NCI-H2171 (cell line): ENCODE results near the gene CCDC60.
"Not testable (repeated sequence)": the region's sequence is repeated elsewhere in the genome, so short reads cannot be mapped to it uniquely, and the experiment has no call there.

ENCODE experiments used
- DNase-seq: peaks from one replicate; lab custom pipeline; 2025; lab: John Stamatoyannopoulos, UW

The CCDC60 gene

GRCh38 chr12:119338593-119339363 is 4.2 kb downstream of the CCDC60 start:
- peak; percentile 27 for DNase-seq

DNA sequence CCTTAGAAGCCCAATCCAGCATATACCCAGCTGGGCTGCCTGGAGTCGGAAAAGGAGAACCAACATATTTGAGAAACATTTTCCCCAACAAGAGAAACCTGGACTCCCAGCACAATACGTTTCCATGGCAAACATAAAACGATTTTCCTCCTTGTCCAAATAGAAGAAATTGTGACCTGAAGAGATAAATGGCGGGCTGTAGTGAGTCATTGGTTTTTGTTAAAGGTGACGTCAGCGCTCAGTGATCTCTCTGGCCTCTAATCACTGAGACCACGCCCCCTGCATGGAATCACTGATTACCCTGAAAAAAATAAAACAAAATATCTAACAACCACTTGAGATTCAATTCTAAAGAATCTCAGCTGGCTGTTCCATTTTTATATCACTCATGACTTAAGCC is 6.0 kb downstream of the CCDC60 start:
- no peak for DNase-seq

- DNase-seq, result no peak
Observed at GRCh38 chr12:119341020-119341419, 6.5 kb downstream of the CCDC60 start.

- DNase-seq, result no peak
Observed at GRCh38 chr12:119341988-119342387, 7.5 kb downstream of the CCDC60 start.

DNA sequence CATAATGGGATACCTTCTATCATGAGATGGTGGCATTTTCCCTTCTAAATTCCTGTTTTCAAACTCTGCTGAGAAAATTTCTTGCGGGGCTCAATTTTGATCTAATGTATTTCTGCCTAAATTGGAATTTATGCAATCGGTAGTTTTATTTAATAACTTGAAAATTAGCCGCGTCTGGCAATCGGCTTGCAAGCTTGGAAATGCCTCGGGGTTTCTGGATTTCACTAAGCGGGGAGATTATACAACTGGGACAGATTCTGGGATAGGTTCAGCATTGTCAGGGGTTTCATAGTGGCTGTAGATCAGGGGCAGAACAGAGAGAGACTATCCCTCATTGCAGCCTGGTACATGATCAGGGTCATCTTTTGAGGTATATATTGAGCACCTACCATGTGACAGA is 8.6 kb downstream of the CCDC60 start:
- DNase-seq, result no peak

DNA sequence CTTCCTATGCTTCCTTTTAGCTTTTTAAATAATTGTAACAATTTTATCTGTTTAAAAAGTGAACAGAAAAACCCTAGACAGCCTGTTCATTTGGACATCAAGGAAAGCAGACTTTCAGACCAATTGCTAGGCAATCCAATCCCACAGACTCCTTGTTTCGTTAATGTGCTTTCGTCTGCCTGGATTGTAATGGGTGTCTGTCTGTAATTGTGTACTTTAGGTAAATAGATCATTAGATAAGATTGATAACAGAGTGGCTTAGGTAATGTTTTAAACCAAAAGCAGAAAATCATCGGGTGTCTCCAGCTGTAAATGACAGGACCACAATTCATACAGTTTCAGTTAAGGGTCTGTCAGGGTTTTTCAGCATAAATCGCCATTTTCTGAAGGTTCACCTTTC is 19.6 kb downstream of the CCDC60 start:
- DNase-seq, result no peak

GRCh38 chr12:119360366-119360765 is 25.8 kb downstream of the CCDC60 start:
- not testable (repeated sequence) for DNase-seq

DNA sequence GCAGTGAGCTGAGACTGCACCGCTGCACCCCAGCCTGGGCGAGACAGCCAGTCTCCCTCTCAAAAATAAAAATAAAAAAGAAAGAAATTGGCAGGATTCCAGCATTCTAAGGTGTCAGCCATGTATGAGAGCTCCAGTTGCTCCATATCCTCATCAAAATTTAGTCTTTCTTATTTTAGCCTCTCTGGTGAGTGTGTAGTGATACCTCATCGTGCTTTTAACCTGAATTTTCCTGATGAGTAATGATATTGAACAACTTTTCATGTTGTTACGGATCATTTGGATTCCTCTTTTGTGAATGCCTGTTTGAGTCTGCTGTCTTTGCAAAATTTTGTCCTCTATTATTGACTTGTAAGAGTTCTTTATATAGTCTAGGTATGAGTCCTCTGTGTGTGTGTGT is 28.5 kb downstream of the CCDC60 start:
- DNase-seq, result no peak

- no peak for DNase-seq
Observed at GRCh38 chr12:119363490-119363889, 29.0 kb downstream of the CCDC60 start.

GRCh38 chr12:119365451-119365850 is 30.9 kb downstream of the CCDC60 start:
- DNase-seq, result no peak

GRCh38 chr12:119366007-119366406 is 31.5 kb downstream of the CCDC60 start:
- no peak for DNase-seq

GRCh38 chr12:119369161-119369560 is 34.6 kb downstream of the CCDC60 start:
- no peak for DNase-seq

DNA sequence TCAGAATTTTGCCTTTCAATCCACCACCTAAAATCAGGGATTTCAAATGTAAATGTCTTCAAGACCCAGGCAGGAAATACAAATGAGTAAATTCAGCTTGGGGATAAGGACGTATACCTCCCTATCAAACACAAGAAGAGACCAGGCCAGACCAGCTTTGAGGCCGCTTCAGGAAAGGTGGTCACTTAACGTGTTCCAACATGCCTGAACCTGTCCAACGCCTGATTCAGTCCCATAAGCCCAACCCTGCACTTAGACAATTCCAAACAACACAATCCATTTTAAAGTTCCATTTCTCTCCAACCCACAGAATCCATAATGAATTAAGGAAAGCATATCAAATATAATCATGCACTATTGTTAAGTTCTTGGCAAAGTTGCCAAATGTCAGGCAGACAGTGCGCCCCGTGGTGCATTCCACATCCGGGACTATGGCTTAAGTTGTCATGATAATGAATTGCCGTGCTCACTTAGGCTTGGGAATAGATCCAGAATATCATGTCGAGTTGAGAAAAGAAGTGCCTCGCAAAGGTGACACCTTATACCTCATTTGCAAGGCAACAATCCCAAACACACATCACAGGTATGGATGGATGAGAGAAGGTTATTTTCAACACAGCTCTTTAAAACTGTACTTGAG is 35.5 kb downstream of the CCDC60 start:
- DNase-seq, result no peak

DNA sequence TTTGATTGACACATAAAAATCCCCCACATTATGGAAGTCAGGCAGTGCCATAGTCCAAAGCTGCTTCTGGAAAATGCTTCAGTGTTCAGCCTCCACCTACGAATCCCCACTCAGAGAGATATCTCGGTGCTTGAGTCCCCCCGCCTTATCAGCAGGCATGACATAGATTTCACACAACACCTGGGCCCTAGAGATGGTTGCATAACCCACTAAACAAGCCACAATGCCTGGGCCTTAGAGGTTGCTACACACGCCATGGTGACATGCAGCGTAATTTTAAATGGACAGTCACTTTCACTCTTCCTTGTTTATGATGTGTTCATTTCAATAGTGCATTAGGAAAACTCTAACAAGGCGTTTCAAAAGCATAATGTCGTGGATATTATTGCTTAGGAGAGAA is 38.0 kb downstream of the CCDC60 start:
- DNase-seq, result no peak

DNA sequence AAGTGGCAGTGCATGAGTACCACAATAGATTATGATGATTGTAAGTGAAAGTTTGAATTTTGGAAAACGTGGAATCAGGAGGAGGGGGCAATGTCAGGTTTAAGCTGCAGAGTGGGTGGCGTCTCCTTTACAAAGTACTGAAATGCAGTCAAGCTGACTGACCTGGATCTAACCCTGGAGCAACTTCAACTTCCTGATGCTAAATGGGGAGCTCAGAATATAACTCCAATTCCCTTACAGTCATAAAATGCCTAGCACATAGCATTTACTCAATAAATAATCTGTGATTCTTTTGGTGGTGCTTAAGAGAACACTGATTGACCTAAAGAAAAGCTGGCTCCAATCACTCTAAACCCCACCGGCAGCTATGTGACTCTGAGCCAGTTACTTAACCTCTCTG is 38.5 kb downstream of the CCDC60 start:
- DNase-seq, result no peak

GRCh38 chr12:119373666-119374065 is 39.1 kb downstream of the CCDC60 start:
- DNase-seq, result no peak

GRCh38 chr12:119374635-119375034 is 40.1 kb downstream of the CCDC60 start:
- DNase-seq, result no peak

DNA sequence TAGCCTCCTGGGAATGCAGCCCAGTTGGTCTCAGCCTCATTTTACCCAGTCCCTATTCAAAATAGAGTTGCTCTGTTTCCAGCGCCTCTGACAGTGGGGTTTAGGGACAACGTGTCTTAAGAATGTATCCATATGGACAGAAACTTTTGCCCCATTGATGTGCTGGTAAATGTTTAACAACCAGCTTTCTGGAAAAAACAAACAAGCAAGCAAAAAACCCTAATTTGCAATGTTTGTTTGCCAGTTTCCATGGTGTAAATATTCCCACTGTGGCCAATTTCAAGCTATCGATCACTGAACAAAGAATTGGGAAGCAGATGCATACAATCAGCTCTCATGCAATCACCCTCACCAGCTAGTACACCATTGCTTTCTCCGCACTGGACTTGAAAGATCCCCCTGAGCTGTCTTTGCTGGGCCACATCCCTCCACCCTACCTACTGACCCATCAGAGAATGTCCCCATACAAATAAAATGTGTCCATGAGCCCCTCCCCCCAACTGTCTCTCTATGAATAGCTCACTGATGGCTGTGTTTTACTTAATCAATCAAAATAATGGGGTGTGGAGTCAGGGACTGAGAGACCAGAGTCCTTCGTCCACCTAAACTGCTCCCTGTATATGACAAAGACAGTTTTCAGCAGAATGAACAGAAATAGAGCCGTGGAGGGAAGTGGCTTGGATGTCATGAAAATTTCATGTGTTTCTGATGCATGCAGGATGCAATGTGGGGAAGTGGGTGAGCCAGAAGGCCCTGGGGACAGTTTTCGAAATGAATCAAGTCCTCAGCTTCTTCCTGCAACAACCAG is 40.8 kb downstream of the CCDC60 start:
- DNase-seq, result no peak

DNA sequence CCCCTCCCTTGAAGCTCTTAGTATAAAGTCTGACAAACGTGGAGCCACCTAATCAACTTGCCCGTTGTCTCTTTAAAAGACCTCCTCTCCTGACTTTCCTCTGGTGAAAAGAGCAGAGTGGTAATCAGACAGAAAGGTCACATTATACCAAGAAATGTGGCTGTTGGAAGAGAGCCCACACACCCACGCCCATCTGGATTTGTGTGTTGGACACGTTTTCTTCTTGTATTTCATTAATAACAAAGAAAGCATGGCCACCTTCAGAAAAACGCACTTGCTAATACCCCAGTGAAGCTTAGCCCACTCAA is 41.3 kb downstream of the CCDC60 start:
- no peak for DNase-seq

- DNase-seq, result no peak
Observed at GRCh38 chr12:119378903-119379302, 44.4 kb downstream of the CCDC60 start.

DNA sequence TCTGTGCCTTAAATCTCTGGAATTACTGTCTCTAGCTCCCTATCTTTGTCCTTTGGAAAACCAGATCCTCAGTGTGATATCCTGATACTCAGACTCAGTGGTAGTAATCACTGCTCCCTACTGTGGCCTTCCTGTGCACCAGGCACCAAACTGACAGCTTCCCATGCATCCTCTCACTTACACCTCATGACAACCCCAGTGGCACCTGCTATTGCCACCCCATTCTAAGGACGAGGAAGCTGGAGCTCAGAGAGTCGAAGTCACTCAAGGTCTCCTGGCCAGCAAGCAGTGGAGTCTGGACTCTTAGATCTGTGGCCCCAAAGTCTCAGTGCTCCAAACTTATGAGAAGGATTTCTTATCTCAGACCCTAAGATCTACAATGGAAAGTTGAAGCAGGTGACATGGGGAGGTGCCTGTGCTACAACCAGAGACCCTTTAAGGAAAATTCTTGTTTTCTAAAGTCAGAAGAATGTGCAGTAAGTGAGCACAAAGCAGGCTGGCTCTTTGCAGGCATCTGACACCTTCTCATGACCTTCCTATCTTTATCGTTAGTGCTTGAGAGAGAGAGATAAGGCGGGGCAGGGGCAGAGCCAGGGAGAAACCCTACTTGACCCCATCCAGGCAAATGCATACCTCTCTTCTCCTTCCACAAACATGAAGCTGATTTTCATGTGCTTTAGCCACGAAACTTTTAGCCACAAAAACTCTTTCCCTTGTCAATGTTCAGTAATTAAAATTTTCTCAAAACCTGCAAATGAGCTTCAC is 47.1 kb downstream of the CCDC60 start:
- no peak for DNase-seq

DNA sequence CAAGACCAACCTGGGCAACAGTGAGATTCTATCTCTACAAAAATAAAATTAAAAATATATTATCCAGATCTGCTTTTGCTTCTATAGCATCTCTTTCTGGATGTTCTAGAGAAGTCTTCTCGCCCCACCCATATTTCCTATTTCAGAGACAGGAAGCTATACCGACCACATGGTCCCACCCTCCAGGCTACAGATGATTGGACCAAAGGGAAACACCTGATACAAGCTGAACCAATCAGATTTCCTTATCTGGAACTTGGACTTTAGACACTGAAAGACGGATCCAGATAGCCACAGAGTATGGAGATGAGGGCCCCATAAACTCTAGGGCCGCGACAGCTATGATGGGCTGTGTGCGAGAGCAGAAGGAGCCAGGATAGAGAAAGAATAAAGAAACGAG is 48.7 kb downstream of the CCDC60 start:
- DNase-seq, result no peak
